K562 (cell line): Measurements from ENCODE around the gene KIF15. TPM values are rescaled to one million over a fixed set of nuclear protein-coding genes. Genes with fewer than 3 reads are reported as not detected.

Experiments used
- ATF1 ChIP-seq, 2 experiments: fragments of 450-650 bp in 1 of 2; IDR thresholded peaks; 2 replicates each; pipeline ENCODE4 v1.6.1; 2016; ENCODE audit warnings: missing compliant biosample characterization in 1 of 2, missing genetic modification characterization in 1 of 2
- BRCA1 ChIP-seq, 2 experiments: fragments of 450-650 bp in 1 of 2; sonication (generic) in 1 of 2; formaldehyde crosslinking in 1 of 2; IDR thresholded peaks; 2 replicates each; pipeline versions ENCODE4 v1.5.0 to v1.6.1; 2017 to 2020; ENCODE audit warnings: mild to moderate bottlenecking in 1 of 2, missing genetic modification reagents in 1 of 2
- CBFA2T2 ChIP-seq: fragments of 450-650 bp; conservative IDR thresholded peaks from 2 replicates; pipeline ENCODE4 v1.6.1; 2017; ENCODE audit warnings: mild to moderate bottlenecking
- EHMT2 ChIP-seq: fragments of 450-650 bp; IDR thresholded peaks from 2 replicates; pipeline ENCODE4 v1.6.1; 2018; ENCODE audit warnings: antibody characterized with exemption
- HDAC8 ChIP-seq: fragments of 450-650 bp; IDR thresholded peaks from 2 replicates; pipeline ENCODE4 v1.6.1; 2016; ENCODE audit warnings: mild to moderate bottlenecking, missing genetic modification characterization, moderate library complexity, missing compliant biosample characterization
- NFIC ChIP-seq: fragments of 450-650 bp; IDR thresholded peaks from 2 replicates; pipeline ENCODE4 v1.6.1; 2017; ENCODE audit warnings: mild to moderate bottlenecking, inconsistent platforms
- NR2C2 ChIP-seq, 2 experiments: fragments of 200-800 bp in 1 of 2; sonication (Bioruptor generic) in 1 of 2; sonication (generic) in 1 of 2; formaldehyde crosslinking in 1 of 2; IDR thresholded peaks; 2 replicates each; pipeline versions ENCODE4 v1.6.1 to v1.8.0; 2016 to 2022; ENCODE audit warnings: mild to moderate bottlenecking in 1 of 2, missing compliant biosample characterization in 1 of 2, missing genetic modification characterization in 1 of 2, missing genetic modification reagents in 1 of 2
- PML ChIP-seq: IDR thresholded peaks from 2 replicates; pipeline ENCODE4 v1.6.1; 2012; ENCODE audit warnings: low read length, inconsistent platforms
- RFX7 ChIP-seq: fragments of 250-450 bp; sonication (Bioruptor Pico); IDR thresholded peaks from 2 replicates; pipeline ENCODE4 v1.5.1; 2021; ENCODE audit warnings: mild to moderate bottlenecking
- RNF2 ChIP-seq: sonication (generic); IDR thresholded peaks from 2 replicates; pipeline ENCODE4 v1.6.1; 2016
- STAT5B ChIP-seq: fragments of 250-450 bp; sonication (Bioruptor Pico); IDR thresholded peaks from 2 replicates; pipeline ENCODE4 v1.8.0; 2021; ENCODE audit warnings: mild to moderate bottlenecking, inconsistent platforms
- U2AF2 ChIP-seq: fragments of 200-400 bp; formaldehyde crosslinking; optimal IDR thresholded peaks from 2 replicates; pipeline ENCODE3; 2017; ENCODE audit warnings: low read depth, mild to moderate bottlenecking, low read length
- ZNF431 ChIP-seq: sonication (generic); formaldehyde crosslinking; IDR thresholded peaks from 2 replicates; pipeline ENCODE4 v1.8.0; 2022; ENCODE audit warnings: mild to moderate bottlenecking, missing genetic modification reagents
- ZNF436 ChIP-seq: fragments of 250-450, 450-650 bp; sonication (Bioruptor Pico); formaldehyde crosslinking; IDR thresholded peaks from 2 replicates; pipeline ENCODE4 v1.7.0; 2020; ENCODE audit warnings: mild to moderate bottlenecking
- ZNF57 ChIP-seq: fragments of 450-650 bp; formaldehyde crosslinking; IDR thresholded peaks from 2 replicates; pipeline ENCODE4 v1.4.0; 2020; ENCODE audit warnings: mild to moderate bottlenecking, moderate library complexity
- ZNF699 ChIP-seq: fragments of 250-450 bp; sonication (Bioruptor Pico); IDR thresholded peaks from 2 replicates; pipeline ENCODE4 v1.8.0; 2021; ENCODE audit warnings: mild to moderate bottlenecking, moderate library complexity; ENCODE audit not compliant: insufficient replicate concordance
- ZNF717 ChIP-seq: fragments of 250-450 bp; sonication (Bioruptor Pico); IDR thresholded peaks from 2 replicates; pipeline ENCODE4 v1.5.0; 2021
- polyA plus RNA-seq, 8 experiments: library from polyadenylated mRNA; depleted of rRNA in 4 of 8; stranded (reverse) in 5 of 8; unstranded in 3 of 8; fragments of >200 nt; fragmentation: Nextera tagmentation in 2 of 8; fragmentation: Illumina TruSeq in 1 of 8; extraction: Ambion mirVana in 2 of 8; extraction: Trizol in 1 of 8; gene quantifications; 2 replicates each; pipeline versions ENCODE4 v1.2.1 to v1.2.3, GENCODE V29; 2011 to 2014; ENCODE audit warnings: inconsistent platforms in 1 of 8, missing spikeins in 1 of 8
- total RNA-seq, 7 experiments: library from RNA; depleted of rRNA in 6 of 7; stranded (reverse); fragments of >200 nt in 6 of 7; fragmentation: Illumina TruSeq in 2 of 7; extraction: Trizol in 2 of 7; gene quantifications; 2 replicates each; pipeline versions ENCODE4 v1.2.1 to v1.2.3, GENCODE V29; 2011 to 2021; ENCODE audit warnings: low replicate concordance in 1 of 7
- TF ChIP-seq, protein P1 (sequence below): fragments of 450-650 bp; IDR thresholded peaks from 2 replicates; pipeline ENCODE4 v1.6.1; 2016; ENCODE audit warnings: mild to moderate bottlenecking, moderate library complexity

KIF15 gene
- total and polyA plus RNA-seq, 9 of the 15 experiments (the other 6 are each of a cell fraction or from before 2014, with no cell fraction given) = 9.0 to 45.9 (median 26.0) TPM

DNA sequence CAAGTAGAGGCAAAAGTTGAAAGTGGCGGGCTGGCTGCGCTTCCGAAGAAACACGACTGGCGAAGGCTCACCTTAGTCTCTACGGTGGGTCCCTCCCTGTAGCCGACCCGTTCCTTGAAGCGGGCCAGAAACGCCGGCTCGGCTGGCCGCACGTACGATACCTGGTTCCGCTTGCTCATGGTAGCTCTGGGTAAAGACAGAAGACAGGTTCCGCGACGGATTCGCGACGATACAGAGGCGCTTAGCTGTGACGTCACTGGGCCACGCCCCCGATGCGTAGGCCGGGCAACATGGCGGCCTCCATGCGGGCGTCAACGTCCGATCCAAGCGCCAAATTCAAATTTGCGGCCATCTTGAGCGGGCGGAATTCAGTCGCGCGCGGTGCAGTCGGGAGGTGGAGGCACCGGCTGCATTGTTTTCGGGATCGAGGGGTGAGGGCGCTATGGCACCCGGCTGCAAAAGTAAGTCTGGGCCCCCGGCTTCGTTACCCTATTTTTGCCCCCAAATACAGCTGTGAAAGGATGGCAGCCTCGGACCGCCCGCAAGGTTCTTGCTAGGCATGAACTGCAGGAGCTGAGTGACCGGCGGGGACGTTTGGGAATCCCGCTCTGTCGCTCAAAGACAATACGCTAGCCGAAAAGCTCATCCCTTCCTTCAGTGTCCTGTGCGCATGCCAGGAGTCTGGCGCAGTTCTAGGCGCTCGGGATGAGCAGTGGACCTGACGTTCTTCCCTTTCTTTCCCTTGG lies at the start of gene KIF15, which contains the start of gene KIAA1143 (continued):
- peak; percentile 97 for TF ChIP-seq ATF1 (CRISPR knock-in tag; IDR thresholded peaks at IDR 0.05)
- peak; percentile 100 for TF ChIP-seq ATF1 (tag; IDR thresholded peaks at IDR 0.05)
- no peak for TF ChIP-seq ZNF717 (CRISPR knock-in tag)
- TF ChIP-seq BRCA1 (IDR thresholded peaks at IDR 0.05) = no peak
- no peak for TF ChIP-seq BRCA1 (CRISPR knock-in tag; IDR thresholded peaks at IDR 0.05)
- no peak for TF ChIP-seq CBFA2T2
- TF ChIP-seq PML = peak; percentile 76
- TF ChIP-seq ZNF431 = peak; percentile 63; the same call in 1 of the 2 replicates
- no peak for TF ChIP-seq STAT5B (CRISPR knock-in tag)
- no peak for TF ChIP-seq U2AF2
- no peak; the same call in 1 of the 2 replicates for TF ChIP-seq EHMT2
- no peak for TF ChIP-seq RFX7 (CRISPR knock-in tag)
- peak; percentile 52; the same call in 1 of the 2 replicates for TF ChIP-seq NR2C2 (CRISPR knock-in tag; IDR thresholded peaks at IDR 0.05)
- TF ChIP-seq NR2C2 (tag; IDR thresholded peaks at IDR 0.05) = peak; percentile 79
- no peak; the same call in 1 of the 2 replicates for TF ChIP-seq HDAC8 (tag)
- no peak for TF ChIP-seq ZNF699 (CRISPR knock-in tag)
- TF ChIP-seq NFIC = peak; percentile 55; the same call in 1 of the 2 replicates
- TF ChIP-seq ZNF57 (CRISPR knock-in tag) = 0 out of 2 replicates have a peak, but pooled peaks have one; percentile 17
- TF ChIP-seq, protein P1, sequence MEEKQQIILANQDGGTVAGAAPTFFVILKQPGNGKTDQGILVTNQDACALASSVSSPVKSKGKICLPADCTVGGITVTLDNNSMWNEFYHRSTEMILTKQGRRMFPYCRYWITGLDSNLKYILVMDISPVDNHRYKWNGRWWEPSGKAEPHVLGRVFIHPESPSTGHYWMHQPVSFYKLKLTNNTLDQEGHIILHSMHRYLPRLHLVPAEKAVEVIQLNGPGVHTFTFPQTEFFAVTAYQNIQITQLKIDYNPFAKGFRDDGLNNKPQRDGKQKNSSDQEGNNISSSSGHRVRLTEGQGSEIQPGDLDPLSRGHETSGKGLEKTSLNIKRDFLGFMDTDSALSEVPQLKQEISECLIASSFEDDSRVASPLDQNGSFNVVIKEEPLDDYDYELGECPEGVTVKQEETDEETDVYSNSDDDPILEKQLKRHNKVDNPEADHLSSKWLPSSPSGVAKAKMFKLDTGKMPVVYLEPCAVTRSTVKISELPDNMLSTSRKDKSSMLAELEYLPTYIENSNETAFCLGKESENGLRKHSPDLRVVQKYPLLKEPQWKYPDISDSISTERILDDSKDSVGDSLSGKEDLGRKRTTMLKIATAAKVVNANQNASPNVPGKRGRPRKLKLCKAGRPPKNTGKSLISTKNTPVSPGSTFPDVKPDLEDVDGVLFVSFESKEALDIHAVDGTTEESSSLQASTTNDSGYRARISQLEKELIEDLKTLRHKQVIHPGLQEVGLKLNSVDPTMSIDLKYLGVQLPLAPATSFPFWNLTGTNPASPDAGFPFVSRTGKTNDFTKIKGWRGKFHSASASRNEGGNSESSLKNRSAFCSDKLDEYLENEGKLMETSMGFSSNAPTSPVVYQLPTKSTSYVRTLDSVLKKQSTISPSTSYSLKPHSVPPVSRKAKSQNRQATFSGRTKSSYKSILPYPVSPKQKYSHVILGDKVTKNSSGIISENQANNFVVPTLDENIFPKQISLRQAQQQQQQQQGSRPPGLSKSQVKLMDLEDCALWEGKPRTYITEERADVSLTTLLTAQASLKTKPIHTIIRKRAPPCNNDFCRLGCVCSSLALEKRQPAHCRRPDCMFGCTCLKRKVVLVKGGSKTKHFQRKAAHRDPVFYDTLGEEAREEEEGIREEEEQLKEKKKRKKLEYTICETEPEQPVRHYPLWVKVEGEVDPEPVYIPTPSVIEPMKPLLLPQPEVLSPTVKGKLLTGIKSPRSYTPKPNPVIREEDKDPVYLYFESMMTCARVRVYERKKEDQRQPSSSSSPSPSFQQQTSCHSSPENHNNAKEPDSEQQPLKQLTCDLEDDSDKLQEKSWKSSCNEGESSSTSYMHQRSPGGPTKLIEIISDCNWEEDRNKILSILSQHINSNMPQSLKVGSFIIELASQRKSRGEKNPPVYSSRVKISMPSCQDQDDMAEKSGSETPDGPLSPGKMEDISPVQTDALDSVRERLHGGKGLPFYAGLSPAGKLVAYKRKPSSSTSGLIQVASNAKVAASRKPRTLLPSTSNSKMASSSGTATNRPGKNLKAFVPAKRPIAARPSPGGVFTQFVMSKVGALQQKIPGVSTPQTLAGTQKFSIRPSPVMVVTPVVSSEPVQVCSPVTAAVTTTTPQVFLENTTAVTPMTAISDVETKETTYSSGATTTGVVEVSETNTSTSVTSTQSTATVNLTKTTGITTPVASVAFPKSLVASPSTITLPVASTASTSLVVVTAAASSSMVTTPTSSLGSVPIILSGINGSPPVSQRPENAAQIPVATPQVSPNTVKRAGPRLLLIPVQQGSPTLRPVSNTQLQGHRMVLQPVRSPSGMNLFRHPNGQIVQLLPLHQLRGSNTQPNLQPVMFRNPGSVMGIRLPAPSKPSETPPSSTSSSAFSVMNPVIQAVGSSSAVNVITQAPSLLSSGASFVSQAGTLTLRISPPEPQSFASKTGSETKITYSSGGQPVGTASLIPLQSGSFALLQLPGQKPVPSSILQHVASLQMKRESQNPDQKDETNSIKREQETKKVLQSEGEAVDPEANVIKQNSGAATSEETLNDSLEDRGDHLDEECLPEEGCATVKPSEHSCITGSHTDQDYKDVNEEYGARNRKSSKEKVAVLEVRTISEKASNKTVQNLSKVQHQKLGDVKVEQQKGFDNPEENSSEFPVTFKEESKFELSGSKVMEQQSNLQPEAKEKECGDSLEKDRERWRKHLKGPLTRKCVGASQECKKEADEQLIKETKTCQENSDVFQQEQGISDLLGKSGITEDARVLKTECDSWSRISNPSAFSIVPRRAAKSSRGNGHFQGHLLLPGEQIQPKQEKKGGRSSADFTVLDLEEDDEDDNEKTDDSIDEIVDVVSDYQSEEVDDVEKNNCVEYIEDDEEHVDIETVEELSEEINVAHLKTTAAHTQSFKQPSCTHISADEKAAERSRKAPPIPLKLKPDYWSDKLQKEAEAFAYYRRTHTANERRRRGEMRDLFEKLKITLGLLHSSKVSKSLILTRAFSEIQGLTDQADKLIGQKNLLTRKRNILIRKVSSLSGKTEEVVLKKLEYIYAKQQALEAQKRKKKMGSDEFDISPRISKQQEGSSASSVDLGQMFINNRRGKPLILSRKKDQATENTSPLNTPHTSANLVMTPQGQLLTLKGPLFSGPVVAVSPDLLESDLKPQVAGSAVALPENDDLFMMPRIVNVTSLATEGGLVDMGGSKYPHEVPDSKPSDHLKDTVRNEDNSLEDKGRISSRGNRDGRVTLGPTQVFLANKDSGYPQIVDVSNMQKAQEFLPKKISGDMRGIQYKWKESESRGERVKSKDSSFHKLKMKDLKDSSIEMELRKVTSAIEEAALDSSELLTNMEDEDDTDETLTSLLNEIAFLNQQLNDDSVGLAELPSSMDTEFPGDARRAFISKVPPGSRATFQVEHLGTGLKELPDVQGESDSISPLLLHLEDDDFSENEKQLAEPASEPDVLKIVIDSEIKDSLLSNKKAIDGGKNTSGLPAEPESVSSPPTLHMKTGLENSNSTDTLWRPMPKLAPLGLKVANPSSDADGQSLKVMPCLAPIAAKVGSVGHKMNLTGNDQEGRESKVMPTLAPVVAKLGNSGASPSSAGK = peak; percentile 94
- no peak for TF ChIP-seq ZNF436
- peak; percentile 81 for TF ChIP-seq RNF2
